ENCODE results near the gene OR56A3.

DNA sequence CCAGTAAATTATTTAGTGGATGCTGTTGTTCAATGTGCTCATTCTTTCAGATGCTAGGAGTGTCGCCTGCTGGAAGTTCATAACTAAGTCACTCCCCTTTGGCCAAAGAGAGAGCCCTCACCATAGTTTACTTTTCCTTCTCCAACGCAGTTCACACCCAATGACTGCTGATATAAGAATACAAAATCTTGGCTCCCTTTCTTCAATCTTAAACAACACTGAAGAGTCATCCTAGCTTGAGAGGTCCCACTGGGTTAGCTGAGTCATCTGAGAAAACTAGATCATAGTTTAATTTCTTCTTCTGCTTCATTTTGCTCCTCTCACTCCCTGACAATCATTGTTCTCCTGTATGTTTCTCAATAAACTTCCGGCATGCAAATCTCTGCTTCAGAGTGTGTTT, 50.1 kb downstream of the OR56A3 start:
- no peak for TF ChIP-seq CTCF (IDR thresholded peaks at IDR 0.05; ENCODE audit: low read depth, low read length, poor library complexity, severe bottlenecking)
- no peak for TF ChIP-seq EZH2phosphoT487 (IDR thresholded peaks at IDR 0.05; ENCODE audit: borderline replicate concordance, low read length)
